H54 (cell line): ENCODE results near the gene POLR3E.

Experiments
- DNase-seq: peaks from one replicate; pipeline ENCODE4 v3.0.0; 2011; ENCODE audit warnings: low spot score, mixed read lengths; ENCODE audit not compliant: insufficient read length
- FAIRE-seq: peaks from 3 replicates; lab custom pipeline; 2011; peaks lifted over from hg19 to GRCh38; lab: Jason Lieb, UNC
- POLR2A ChIP-seq: IDR thresholded peaks from 2 replicates; pipeline ENCODE4 v1.6.1; 2011; ENCODE audit warnings: low read depth, mild to moderate bottlenecking, low read length

The POLR3E gene

GRCh38 chr16:22316411-22316811, 19.2 kb downstream of the POLR3E start:
- DNase-seq (no peak), FAIRE-seq (no peak)
- TF ChIP-seq POLR2A: no peak

- FAIRE-seq (no peak), DNase-seq (no peak)
- no peak for TF ChIP-seq POLR2A
Observed at GRCh38 chr16:22317001-22317530, 19.9 kb downstream of the POLR3E start.

- no peak for FAIRE-seq
Observed at GRCh38 chr16:22317625-22318024, 20.4 kb downstream of the POLR3E start.

GRCh38 chr16:22318690-22319358, 21.6 kb downstream of the POLR3E start:
- TF ChIP-seq POLR2A: no peak
- FAIRE-seq (no peak), DNase-seq (peak; percentile 51)

More at GRCh38 chr16:22317625-22318024, 20.4 kb downstream of the POLR3E start:
- no peak for DNase-seq
- no peak for TF ChIP-seq POLR2A

GRCh38 chr16:22320572-22321339, 23.5 kb downstream of the POLR3E start:
- FAIRE-seq: no peak
- TF ChIP-seq POLR2A: no peak
- no peak for DNase-seq

GRCh38 chr16:22321340-22322001, 24.3 kb downstream of the POLR3E start:
- TF ChIP-seq POLR2A: no peak
- peak; percentile 81 for FAIRE-seq
- peak; percentile 75 for DNase-seq

- FAIRE-seq: no peak
- no peak for TF ChIP-seq POLR2A
- no peak for DNase-seq
Observed at GRCh38 chr16:22322021-22322471, 24.8 kb downstream of the POLR3E start.

- DNase-seq (no peak), FAIRE-seq (no peak)
- no peak for TF ChIP-seq POLR2A
Observed at GRCh38 chr16:22322741-22323140, 25.5 kb downstream of the POLR3E start.

- DNase-seq (no peak), FAIRE-seq (no peak)
- TF ChIP-seq POLR2A: no peak
Observed at GRCh38 chr16:22323173-22323958, 26.2 kb downstream of the POLR3E start.

GRCh38 chr16:22323959-22324786, 27.0 kb downstream of the POLR3E start:
- no peak for TF ChIP-seq POLR2A
- no peak for DNase-seq

GRCh38 chr16:22324787-22325597, 27.8 kb downstream of the POLR3E start:
- no peak for TF ChIP-seq POLR2A
- DNase-seq (no peak), FAIRE-seq (no peak)

More at GRCh38 chr16:22323959-22324786, 27.0 kb downstream of the POLR3E start:
- no peak for FAIRE-seq

- FAIRE-seq (no peak), DNase-seq (no peak)
- no peak for TF ChIP-seq POLR2A
Observed at GRCh38 chr16:22325598-22326368, 28.6 kb downstream of the POLR3E start.
